CD4-positive, CD25-positive, alpha-beta regulatory T cell (primary cell): ENCODE data around the gene KDM3B. TPM values are rescaled to one million over a fixed set of nuclear protein-coding genes. Genes with fewer than 3 reads are reported as not detected.
A peak's percentile ranks its signal among the peaks of the same experiment; 100 is the strongest.
"Not testable (repeated sequence)": the region's sequence is repeated elsewhere in the genome, so short reads cannot be mapped to it uniquely, and the experiment has no call there.

Experiments used
- ATAC-seq, 2 donors: fragments of 150-1000 bp; cut with Tn5 transposase; one replicate each; pipeline ENCODE4 v1.10.0; 2021; ENCODE audit warnings: low read depth in 2 of 2, moderate number of reproducible peaks in 2 of 2, moderate library complexity in 1 of 2
- DNase-seq, 3 donors: peaks; one replicate each; pipeline versions ENCODE4 v3.0.0 to v3.0.0-alpha.2; 2012 to 2022; ENCODE audit warnings: mixed read lengths in 1 of 3
- H3K27ac ChIP-seq: one replicate; pipeline ENCODE4 v1.7.0; 2013; ENCODE audit warnings: mild to moderate bottlenecking, low read length; ENCODE audit not compliant: insufficient read depth, poor library complexity, severe bottlenecking
- H3K27me3 ChIP-seq: one replicate; pipeline ENCODE4 v1.7.0; 2013; ENCODE audit warnings: low read length; ENCODE audit not compliant: control insufficient read depth, insufficient read depth
- H3K36me3 ChIP-seq: one replicate; pipeline ENCODE4 v1.7.0; 2013; ENCODE audit warnings: mild to moderate bottlenecking, low read length, moderate library complexity; ENCODE audit not compliant: control insufficient read depth, insufficient read depth
- H3K4me1 ChIP-seq: 2 replicates; pipeline ENCODE4 v1.7.0; 2013; ENCODE audit warnings: mild to moderate bottlenecking, low read length; ENCODE audit not compliant: insufficient read depth, control insufficient read depth, poor library complexity, severe bottlenecking
- H3K4me3 ChIP-seq: one replicate; pipeline ENCODE4 v1.7.0; 2013; ENCODE audit warnings: low read depth, mild to moderate bottlenecking, low read length, moderate library complexity
- H3K9me3 ChIP-seq, 2 experiments: 1 replicate in 1 of 2; 2 replicates in 1 of 2; pipeline ENCODE4 v1.7.0; 2013; ENCODE audit warnings: low read length in 2 of 2, mild to moderate bottlenecking in 1 of 2, moderate library complexity in 1 of 2; ENCODE audit not compliant: control insufficient read depth in 2 of 2
- H3K27ac Mint-ChIP-seq, 3 donors: one replicate each; pipeline ENCODE4 v1.8.0; 2020 to 2022; ENCODE audit warnings: mild to moderate bottlenecking in 3 of 3, mixed read lengths in 3 of 3, moderate library complexity in 2 of 3
- H3K27me3 Mint-ChIP-seq: one replicate; pipeline ENCODE4 v1.8.0; 2022; ENCODE audit warnings: mild to moderate bottlenecking, mixed read lengths
- H3K36me3 Mint-ChIP-seq: one replicate; pipeline ENCODE4 v1.8.0; 2020; ENCODE audit warnings: mixed read lengths
- H3K4me1 Mint-ChIP-seq, 4 donors: one replicate each; pipeline ENCODE4 v1.8.0; 2020 to 2022; ENCODE audit warnings: mixed read lengths in 4 of 4, mild to moderate bottlenecking in 1 of 4
- H3K4me3 Mint-ChIP-seq, 4 donors: one replicate each; pipeline ENCODE4 v1.8.0; 2020 to 2022; ENCODE audit warnings: mild to moderate bottlenecking in 4 of 4, mixed read lengths in 4 of 4, moderate library complexity in 3 of 4
- H3K9me3 Mint-ChIP-seq, 7 donors: one replicate each; pipeline ENCODE4 v1.8.0; 2020 to 2022; ENCODE audit warnings: mixed read lengths in 7 of 7, mild to moderate bottlenecking in 3 of 7, moderate library complexity in 2 of 7
- polyA plus RNA-seq, 4 donors: library from polyadenylated mRNA; unstranded; fragments of 300-500 nt; fragmentation: Illumina TruSeq; gene quantifications; one replicate each; pipeline ENCODE4 v1.2.3, GENCODE V29; 2021
- total RNA-seq: library from RNA; stranded (reverse); gene quantifications from one replicate; pipeline ENCODE4 v1.2.3, GENCODE V29; 2022

The KDM3B gene
- total RNA-seq (77.1 TPM), polyA plus RNA-seq (10 to 100 TPM; 12.8 to 15.4 (median 13.5) TPM)

DNA sequence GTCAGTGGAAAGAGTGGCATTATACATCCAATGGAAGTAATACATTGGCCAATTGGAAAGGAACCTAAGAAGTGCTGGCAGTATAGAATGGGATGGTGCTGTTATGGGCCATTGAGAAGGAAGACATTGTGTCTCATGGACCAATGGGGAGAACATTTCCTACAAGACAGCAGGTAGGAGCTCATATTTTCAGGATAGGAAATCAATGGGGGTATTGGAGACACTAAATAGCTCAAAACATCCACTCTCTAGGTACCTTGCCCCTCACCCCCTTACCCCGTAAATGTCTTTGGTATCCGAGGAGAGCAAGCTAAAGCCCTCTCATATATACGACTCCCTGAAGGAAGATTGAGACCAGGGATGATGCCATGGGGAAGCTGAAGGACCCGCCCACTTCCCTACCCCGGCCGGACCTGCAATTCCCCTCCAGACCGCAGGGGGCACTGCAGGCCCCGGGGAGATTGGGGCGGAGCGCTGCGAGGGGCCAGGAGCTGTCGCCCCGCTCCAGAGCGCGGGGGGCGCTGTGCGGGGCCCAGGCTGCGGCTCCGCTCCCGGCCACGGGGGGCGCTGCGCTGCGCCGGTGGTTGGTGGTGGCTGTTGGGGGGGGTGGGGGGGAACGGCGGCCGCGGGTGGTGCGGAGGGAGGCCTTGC lies at the start of gene KDM3B:
KDM3B (plus strand) TSS at position 615 of the 651 bp plus-strand sequence. CDS start 111 bp downstream, outside the sequence.
- Mint-ChIP-seq H3K9me3 (peaks cover 0 to 5% (median 0%) of the 10 kb centered on the region in 7 donors), H3K27me3 (no peaks in the 10 kb centered on the region), H3K4me3 (peak within 1 kb of the TSS; percentile 91 to 98 (median 95)), H3K36me3 (peaks cover 10% of the 10 kb centered on the region), H3K4me1 (peaks cover 22 to 52% (median 34%) of the 10 kb centered on the region in 4 donors), H3K27ac (peak within 1 kb of the TSS; percentile 92 to 97 (median 93))
- H3K9me3 ChIP-seq: no peaks in the 10 kb centered on the region
- ATAC-seq: peak; percentile 89 to 91
- peaks cover 11% of the 10 kb centered on the region for H3K36me3 ChIP-seq
- peak within 1 kb of the TSS; percentile 87 for H3K27ac ChIP-seq
- H3K4me3 ChIP-seq: peak within 1 kb of the TSS; percentile 91
- peaks cover 30% of the 10 kb centered on the region for H3K4me1 ChIP-seq
- DNase-seq: peak; percentile 83 to 94 (median 89)
- H3K27me3 ChIP-seq: no peaks in the 10 kb centered on the region

GRCh38 chr5:138303372-138303771 lies 49.1 kb upstream of the KDM3B start:
- Histone ChIP-seq H3K4me1 (no peaks in the 10 kb centered on the region), H3K27me3 (no peaks in the 10 kb centered on the region), H3K27ac (no peak overlapping the region), H3K4me3 (no peak overlapping the region), H3K36me3 (no peaks in the 10 kb centered on the region), H3K9me3 (no peaks in the 10 kb centered on the region)
- no peak overlapping the region for H3K27ac Mint-ChIP-seq
- H3K36me3 Mint-ChIP-seq: peaks cover 6% of the 10 kb centered on the region
- no peaks in the 10 kb centered on the region for H3K27me3 Mint-ChIP-seq
- no peak overlapping the region for H3K4me3 Mint-ChIP-seq
- H3K9me3 Mint-ChIP-seq: peaks cover 0 to 3% (median 0%) of the 10 kb centered on the region in 7 donors
- no peak for DNase-seq
- ATAC-seq: no peak
- H3K4me1 Mint-ChIP-seq: peaks cover 0 to 6% (median 2%) of the 10 kb centered on the region in 4 donors

- no peak for ATAC-seq
- H3K4me3 Mint-ChIP-seq: no peak overlapping the region
Observed at GRCh38 chr5:138305797-138306196, 46.7 kb upstream of the KDM3B start.

DNA sequence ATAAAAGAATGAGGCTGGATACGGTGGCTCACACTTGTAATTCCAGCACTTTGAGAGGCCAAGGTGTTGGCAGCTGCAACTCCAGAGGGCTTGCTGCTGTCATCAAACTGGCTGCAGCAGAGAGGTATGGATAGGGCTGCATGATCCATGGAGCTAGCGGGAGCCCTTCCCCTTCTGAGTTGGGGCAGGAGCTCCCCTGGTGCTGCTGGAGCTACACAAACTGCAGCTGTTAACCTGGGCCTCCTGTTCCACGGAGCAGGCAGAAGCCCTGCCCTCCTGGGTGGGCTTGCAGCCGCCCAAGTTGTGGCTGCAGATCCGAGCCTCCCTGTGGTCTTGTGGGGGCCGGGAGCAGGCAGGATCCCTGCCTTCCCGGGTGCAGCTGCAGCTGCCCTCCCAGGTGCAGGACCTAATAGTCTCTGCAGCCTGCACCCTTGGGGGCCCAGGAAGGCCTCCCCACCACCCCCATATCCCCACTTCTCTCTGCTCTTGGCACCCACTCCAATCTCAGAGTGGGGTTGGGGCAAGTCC lies 36.7 kb upstream of the KDM3B start:
- ATAC-seq (no peak), DNase-seq (no peak)
- Histone ChIP-seq H3K4me3 (no peak overlapping the region), H3K27ac (no peak overlapping the region), H3K27me3 (no peaks in the 10 kb centered on the region), H3K36me3 (no peaks in the 10 kb centered on the region), H3K9me3 (no peaks in the 10 kb centered on the region), H3K4me1 (no peaks in the 10 kb centered on the region)
- Mint-ChIP-seq H3K4me1 (no peaks in the 10 kb centered on the region), H3K36me3 (peaks cover 3% of the 10 kb centered on the region), H3K9me3 (no peaks in the 10 kb centered on the region), H3K4me3 (no peak overlapping the region), H3K27ac (no peak overlapping the region), H3K27me3 (no peaks in the 10 kb centered on the region)

More at GRCh38 chr5:138305797-138306196, 46.7 kb upstream of the KDM3B start:
- Histone ChIP-seq H3K36me3 (no peaks in the 10 kb centered on the region), H3K9me3 (no peaks in the 10 kb centered on the region), H3K27ac (no peak overlapping the region), H3K27me3 (no peaks in the 10 kb centered on the region), H3K4me3 (no peak overlapping the region), H3K4me1 (no peaks in the 10 kb centered on the region)
- no peaks in the 10 kb centered on the region for H3K27me3 Mint-ChIP-seq
- DNase-seq: no peak
- H3K9me3 Mint-ChIP-seq: peaks cover 0 to 2% (median 0%) of the 10 kb centered on the region in 7 donors
- peaks cover 0 to 6% (median 0%) of the 10 kb centered on the region in 4 donors for H3K4me1 Mint-ChIP-seq
- no peaks in the 10 kb centered on the region for H3K36me3 Mint-ChIP-seq
- no peak overlapping the region for H3K27ac Mint-ChIP-seq

GRCh38 chr5:138316355-138316754 lies 36.1 kb upstream of the KDM3B start:
- peaks cover 3% of the 10 kb centered on the region for H3K36me3 Mint-ChIP-seq
- Histone ChIP-seq H3K9me3 (no peaks in the 10 kb centered on the region), H3K4me1 (no peaks in the 10 kb centered on the region), H3K27ac (no peak overlapping the region), H3K27me3 (no peaks in the 10 kb centered on the region), H3K36me3 (no peaks in the 10 kb centered on the region), H3K4me3 (no peak overlapping the region)
- no peak overlapping the region for H3K4me3 Mint-ChIP-seq
- no peak overlapping the region for H3K27ac Mint-ChIP-seq
- ATAC-seq (no peak), DNase-seq (no peak)
- no peaks in the 10 kb centered on the region for H3K4me1 Mint-ChIP-seq
- H3K9me3 Mint-ChIP-seq: no peaks in the 10 kb centered on the region
- H3K27me3 Mint-ChIP-seq: no peaks in the 10 kb centered on the region

DNA sequence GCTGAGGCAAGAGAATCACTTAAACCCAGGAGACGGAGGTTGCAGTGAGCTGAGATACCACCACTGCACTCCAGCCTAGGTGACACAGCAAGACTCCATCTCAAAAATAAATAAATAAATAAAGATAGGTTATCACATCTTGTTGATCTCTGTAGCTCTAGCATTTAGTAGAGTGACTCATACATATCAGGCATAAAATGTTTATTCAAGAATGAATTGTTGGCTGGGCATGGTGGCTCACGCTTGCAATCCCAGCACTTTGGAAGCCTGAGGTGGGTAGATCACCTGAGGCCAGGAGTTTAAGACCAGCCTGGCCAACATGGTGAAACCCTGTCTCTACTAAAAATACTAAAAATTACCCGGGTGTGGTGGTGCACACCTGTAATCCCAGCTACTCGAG lies 34.3 kb upstream of the KDM3B start:
- H3K27me3 ChIP-seq, H3K4me3 Mint-ChIP-seq, H3K9me3 ChIP-seq, H3K4me1 Mint-ChIP-seq, H3K27me3 Mint-ChIP-seq, ATAC-seq, H3K36me3 ChIP-seq, H3K9me3 Mint-ChIP-seq, H3K36me3 Mint-ChIP-seq, H3K4me1 ChIP-seq, H3K27ac ChIP-seq, H3K4me3 ChIP-seq, H3K27ac Mint-ChIP-seq, DNase-seq: not testable (repeated sequence)

- no peak for ATAC-seq
Observed at GRCh38 chr5:138330813-138331448, 21.6 kb upstream of the KDM3B start.

More at GRCh38 chr5:138330813-138331448, 21.6 kb upstream of the KDM3B start:
- Mint-ChIP-seq H3K4me3 (peak overlapping the region; percentile 77 to 92 (median 83)), H3K4me1 (peaks cover 0 to 17% (median 5%) of the 10 kb centered on the region in 4 donors), H3K27ac (peak overlapping the region in 1 of 3 donors; percentile 13), H3K27me3 (peaks cover 11% of the 10 kb centered on the region), H3K9me3 (no peaks in the 10 kb centered on the region), H3K36me3 (no peaks in the 10 kb centered on the region)
- DNase-seq: no peak
- Histone ChIP-seq H3K4me3 (peak overlapping the region; percentile 94), H3K36me3 (no peaks in the 10 kb centered on the region), H3K27me3 (no peaks in the 10 kb centered on the region), H3K27ac (no peak overlapping the region), H3K9me3 (no peaks in the 10 kb centered on the region), H3K4me1 (peaks cover 13% of the 10 kb centered on the region)
